HCT116 (cell line): Measurements from ENCODE around the gene SH3RF2. TPM values are rescaled to one million over a fixed set of nuclear protein-coding genes. Genes with fewer than 3 reads are reported as not detected.
A peak's percentile ranks its signal among the peaks of the same experiment; 100 is the strongest.

ENCODE experiments used
- ATAC-seq: fragments of 200-7000 bp; cut with Tn5 transposase; 2 replicates; pipeline ENCODE4 v1.9.1; 2020; ENCODE audit warnings: mild to moderate bottlenecking, moderate library complexity
- BruUV-seq: library from RNA; stranded (reverse); fragments of 400-500 nt; replicated peaks from 2 replicates; lab custom pipeline; 2021; lab: Mats Ljungman, UMichigan
- CTCF ChIA-PET: fragments of 300-600 bp; sonication (Branson Sonifier 250); formaldehyde crosslinking; loops from one replicate; lab custom pipeline; 2021; ENCODE audit warnings: antibody characterized with exemption; lab: Charles Lee
- POLR2A ChIA-PET: fragments of 300-600, 350-600 bp; sonication (Branson Sonifier 250); formaldehyde crosslinking; loops from one replicate; lab custom pipeline; 2021; ENCODE audit warnings: antibody characterized with exemption; lab: Charles Lee
- RAD21 ChIA-PET, 2 experiments: fragments of 300-600 bp; sonication (Branson Sonifier 250); formaldehyde crosslinking; loops; one replicate each; lab custom pipeline; 2023; ENCODE audit warnings: low total read pairs in 2 of 2; ENCODE audit not compliant: uncharacterized antibody in 2 of 2, unreplicated experiment in 2 of 2, low non-redundant PET in 1 of 2; lab: Charles Lee
- DNase-seq: peaks from one replicate; pipeline ENCODE4 v3.0.0-alpha.2; 2010; ENCODE audit warnings: low read depth, low spot score
- H2AFZ ChIP-seq: fragments of 200-600 bp; shearing (Covaris generic), sonication (generic); 2 replicates; pipeline ENCODE4 v1.6.1; 2017; ENCODE audit warnings: low read depth, mixed run types, mixed read lengths, antibody characterized with exemption, low read length; ENCODE audit not compliant: poor library complexity, severe bottlenecking
- H3K27ac ChIP-seq: 2 replicates; pipeline ENCODE4 v1.5.1; 2012; ENCODE audit warnings: low read depth, low read length
- H3K27me3 ChIP-seq: fragments of 200-600 bp; sonication (generic); 2 replicates; pipeline ENCODE4 v1.6.1; 2016; ENCODE audit warnings: mixed run types, low read length, mixed read lengths; ENCODE audit not compliant: insufficient read depth
- H3K36me3 ChIP-seq, 2 experiments: fragments of 200-500 bp in 1 of 2; fragments of 200-600 bp in 1 of 2; sonication (Bioruptor generic) in 1 of 2; sonication (generic) in 1 of 2; 2 replicates each; pipeline versions ENCODE4 v1.5.1 to v1.6.1; 2014 to 2016; ENCODE audit warnings: low read length in 2 of 2, inconsistent platforms in 1 of 2, mixed read lengths in 1 of 2, mixed run types in 1 of 2; ENCODE audit not compliant: insufficient read depth in 2 of 2, control insufficient read depth in 1 of 2
- H3K4me1 ChIP-seq, 2 experiments: fragments of 200-600 bp in 1 of 2; sonication (generic) in 1 of 2; 2 replicates each; pipeline versions ENCODE4 v1.5.1 to v1.6.1; 2012 to 2017; ENCODE audit warnings: low read length in 2 of 2, inconsistent platforms in 1 of 2, mild to moderate bottlenecking in 1 of 2, mixed read lengths in 1 of 2, mixed run types in 1 of 2, moderate library complexity in 1 of 2; ENCODE audit not compliant: insufficient read depth in 2 of 2, control insufficient read depth in 1 of 2
- H3K4me2 ChIP-seq: fragments of 200-600 bp; sonication (generic); 2 replicates; pipeline ENCODE4 v1.6.1; 2017; ENCODE audit warnings: mixed run types, low read length, mixed read lengths
- H3K4me3 ChIP-seq, 2 experiments: fragments of 200-600 bp in 1 of 2; sonication (generic) in 1 of 2; replicated peaks in 1 of 2; 2 replicates each; pipeline ENCODE4 v1.5.1; 2011 to 2016; ENCODE audit warnings: low read length in 2 of 2, control low read depth in 1 of 2, low read depth in 1 of 2, mild to moderate bottlenecking in 1 of 2, mixed read lengths in 1 of 2, mixed run types in 1 of 2
- H3K79me2 ChIP-seq: fragments of 200-600 bp; sonication (generic); 2 replicates; pipeline ENCODE4 v1.6.1; 2017; ENCODE audit warnings: mild to moderate bottlenecking, mixed run types, low read length, moderate library complexity, mixed read lengths; ENCODE audit not compliant: insufficient read depth
- H3K9ac ChIP-seq: fragments of 200-600 bp; sonication (generic); 2 replicates; pipeline ENCODE4 v1.6.1; 2016; ENCODE audit warnings: low read length, mixed read lengths
- H3K9me2 ChIP-seq: fragments of 200-600 bp; sonication (generic), shearing (Covaris generic); 2 replicates; pipeline ENCODE4 v1.6.1; 2017; ENCODE audit warnings: mixed run types, mild to moderate bottlenecking, moderate library complexity; ENCODE audit not compliant: insufficient read depth
- H3K9me3 ChIP-seq, 2 experiments: fragments of 200-500 bp in 1 of 2; fragments of 200-600 bp in 1 of 2; sonication (Bioruptor generic) in 1 of 2; sonication (generic) in 1 of 2; 2 replicates each; pipeline ENCODE4 v1.6.1; 2014 to 2017; ENCODE audit warnings: low read length in 2 of 2, mixed read lengths in 2 of 2, inconsistent platforms in 1 of 2, low read depth in 1 of 2, mild to moderate bottlenecking in 1 of 2, mixed run types in 1 of 2, moderate library complexity in 1 of 2; ENCODE audit not compliant: control insufficient read depth in 1 of 2, insufficient read depth in 1 of 2
- H4K20me1 ChIP-seq: fragments of 200-600 bp; sonication (generic), shearing (Covaris generic); 2 replicates; pipeline ENCODE4 v1.6.1; 2017; ENCODE audit warnings: mixed run types, mild to moderate bottlenecking, moderate library complexity; ENCODE audit not compliant: insufficient read depth
- CEBPB ChIP-seq: IDR thresholded peaks from 2 replicates; pipeline ENCODE4 v1.6.1; 2012; ENCODE audit warnings: low read depth
- FOSL1 ChIP-seq: IDR thresholded peaks from 2 replicates; pipeline ENCODE4 v1.6.1; 2012; ENCODE audit warnings: low read depth
- JUND ChIP-seq: IDR thresholded peaks from 2 replicates; pipeline ENCODE4 v1.6.1; 2012
- POLR2A ChIP-seq: IDR thresholded peaks from 2 replicates; pipeline ENCODE4 v1.7.0; 2011; ENCODE audit warnings: borderline replicate concordance; ENCODE audit not compliant: insufficient read depth, insufficient read length; ENCODE audit errors: extremely low read depth
- SRF ChIP-seq: IDR thresholded peaks from 2 replicates; pipeline ENCODE4 v1.6.1; 2012; ENCODE audit warnings: low read depth
- ZFX ChIP-seq: fragments of 450-650 bp; IDR thresholded peaks from 2 replicates; pipeline ENCODE4 v1.6.1; 2017
- intact Hi-C: fragments of 100-400 bp; cut with micrococcal nuclease; formaldehyde crosslinking; loops from 2 replicates; pipeline ENCODE4 v1.10.0; 2022
- total RNA-seq: library from RNA; stranded (reverse); gene quantifications from one replicate; pipeline ENCODE4 v1.2.1, GENCODE V29; 2021; ENCODE audit not compliant: unreplicated experiment
- TF ChIP-seq, protein P1 (sequence below): IDR thresholded peaks from 2 replicates; pipeline ENCODE4 v1.6.1; 2012; ENCODE audit warnings: low read depth
- TF ChIP-seq, protein P2 (sequence below): IDR thresholded peaks from 2 replicates; pipeline ENCODE4 v1.6.1; 2012

The SH3RF2 gene
- total RNA-seq, 1 experiment from 2014 or later = 14.3 TPM

DNA sequence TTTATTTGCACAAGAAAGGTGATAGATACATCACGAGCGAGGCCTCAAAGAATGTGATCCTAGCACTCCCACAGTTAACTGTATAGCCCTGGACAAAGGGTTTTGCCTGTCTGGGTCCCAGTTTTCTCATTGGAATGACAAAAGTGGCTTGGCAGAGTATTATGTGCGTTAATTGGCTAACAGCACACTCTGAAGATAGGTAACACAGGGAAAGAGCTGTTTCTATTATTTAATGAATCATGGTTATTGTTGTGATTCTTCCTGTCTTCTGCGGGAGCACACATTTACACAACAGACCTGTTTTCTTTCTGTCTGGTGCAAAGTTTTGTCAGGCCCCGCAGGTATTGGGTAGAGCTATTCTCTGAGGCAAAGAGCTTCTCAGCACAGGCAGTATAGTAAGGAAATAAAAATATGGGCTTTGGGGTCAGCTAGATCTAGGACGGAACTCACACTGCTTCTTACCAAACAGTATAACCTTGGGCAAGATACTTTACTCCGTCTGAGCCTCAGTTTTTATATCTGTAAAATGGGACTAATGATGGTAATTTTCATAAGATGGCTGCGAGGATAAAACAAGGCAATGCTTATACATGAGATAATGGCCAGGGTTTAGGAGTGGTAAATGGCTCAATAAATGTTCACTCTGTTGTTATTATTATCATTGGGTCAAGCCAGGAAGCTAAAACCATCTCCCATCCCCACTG is 90.1 kb downstream of the SH3RF2 start:
- DNase-seq = no peak
- no TSS peak for BruUV-seq
- Histone ChIP-seq H3K4me3 (no peak overlapping the region), H3K9me3 (no peaks in the 10 kb centered on the region), H2AFZ (no peak overlapping the region), H3K4me2 (peak overlapping the region; percentile 59), H4K20me1 (no peaks in the 10 kb centered on the region), H3K27ac (no peak overlapping the region), H3K27me3 (no peaks in the 10 kb centered on the region), H3K9me2 (no peaks in the 10 kb centered on the region), H3K36me3 (no peaks in the 10 kb centered on the region), H3K4me1 (peaks cover 20 to 31% of the 10 kb centered on the region in 2 experiments), H3K9ac (no peak overlapping the region), H3K79me2 (0 out of 2 replicates have a peak, but pooled peaks cover 3% of the 10 kb centered on the region)
- ChIA-PET RAD21 (no interaction called here), CTCF (interaction anchor here (1.6 to 2.6 kb wide), 2 partner anchors 15 kb away, joined by 4 to 9 read pairs; no protein-coding TSS in a partner anchor), POLR2A (no interaction called here)
- ATAC-seq = no peak
- intact Hi-C loops = no loop called here
- TF ChIP-seq, protein P1, sequence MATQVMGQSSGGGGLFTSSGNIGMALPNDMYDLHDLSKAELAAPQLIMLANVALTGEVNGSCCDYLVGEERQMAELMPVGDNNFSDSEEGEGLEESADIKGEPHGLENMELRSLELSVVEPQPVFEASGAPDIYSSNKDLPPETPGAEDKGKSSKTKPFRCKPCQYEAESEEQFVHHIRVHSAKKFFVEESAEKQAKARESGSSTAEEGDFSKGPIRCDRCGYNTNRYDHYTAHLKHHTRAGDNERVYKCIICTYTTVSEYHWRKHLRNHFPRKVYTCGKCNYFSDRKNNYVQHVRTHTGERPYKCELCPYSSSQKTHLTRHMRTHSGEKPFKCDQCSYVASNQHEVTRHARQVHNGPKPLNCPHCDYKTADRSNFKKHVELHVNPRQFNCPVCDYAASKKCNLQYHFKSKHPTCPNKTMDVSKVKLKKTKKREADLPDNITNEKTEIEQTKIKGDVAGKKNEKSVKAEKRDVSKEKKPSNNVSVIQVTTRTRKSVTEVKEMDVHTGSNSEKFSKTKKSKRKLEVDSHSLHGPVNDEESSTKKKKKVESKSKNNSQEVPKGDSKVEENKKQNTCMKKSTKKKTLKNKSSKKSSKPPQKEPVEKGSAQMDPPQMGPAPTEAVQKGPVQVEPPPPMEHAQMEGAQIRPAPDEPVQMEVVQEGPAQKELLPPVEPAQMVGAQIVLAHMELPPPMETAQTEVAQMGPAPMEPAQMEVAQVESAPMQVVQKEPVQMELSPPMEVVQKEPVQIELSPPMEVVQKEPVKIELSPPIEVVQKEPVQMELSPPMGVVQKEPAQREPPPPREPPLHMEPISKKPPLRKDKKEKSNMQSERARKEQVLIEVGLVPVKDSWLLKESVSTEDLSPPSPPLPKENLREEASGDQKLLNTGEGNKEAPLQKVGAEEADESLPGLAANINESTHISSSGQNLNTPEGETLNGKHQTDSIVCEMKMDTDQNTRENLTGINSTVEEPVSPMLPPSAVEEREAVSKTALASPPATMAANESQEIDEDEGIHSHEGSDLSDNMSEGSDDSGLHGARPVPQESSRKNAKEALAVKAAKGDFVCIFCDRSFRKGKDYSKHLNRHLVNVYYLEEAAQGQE = no peak
- no peak for TF ChIP-seq FOSL1
- no peak for TF ChIP-seq SRF
- no peak for TF ChIP-seq ZFX
- TF ChIP-seq CEBPB = no peak
- TF ChIP-seq JUND = no peak
- TF ChIP-seq POLR2A = no peak
- TF ChIP-seq, protein P2, sequence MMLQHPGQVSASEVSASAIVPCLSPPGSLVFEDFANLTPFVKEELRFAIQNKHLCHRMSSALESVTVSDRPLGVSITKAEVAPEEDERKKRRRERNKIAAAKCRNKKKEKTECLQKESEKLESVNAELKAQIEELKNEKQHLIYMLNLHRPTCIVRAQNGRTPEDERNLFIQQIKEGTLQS = no peak
